Ishikawa (cell line): ENCODE data around the gene C1orf210.

Experiments used
- CEBPB ChIP-seq: IDR thresholded peaks from 2 replicates; pipeline ENCODE4 v1.6.1; 2012
- EGR1 ChIP-seq: IDR thresholded peaks from 2 replicates; pipeline ENCODE4 v1.6.1; 2012
- EP300 ChIP-seq: IDR thresholded peaks from 2 replicates; pipeline ENCODE4 v1.6.1; 2012; ENCODE audit warnings: borderline replicate concordance
- FOXM1 ChIP-seq: IDR thresholded peaks from 2 replicates; pipeline ENCODE4 v1.6.1; 2012; ENCODE audit warnings: low read depth, borderline replicate concordance
- NFIC ChIP-seq: IDR thresholded peaks from 2 replicates; pipeline ENCODE4 v1.6.1; 2012
- RAD21 ChIP-seq: IDR thresholded peaks from 2 replicates; pipeline ENCODE4 v1.6.1; 2012; ENCODE audit warnings: low read depth
- TAF1 ChIP-seq: IDR thresholded peaks from 2 replicates; pipeline ENCODE4 v1.6.1; 2012; ENCODE audit warnings: low read depth, mild to moderate bottlenecking
- TCF12 ChIP-seq: IDR thresholded peaks from 2 replicates; pipeline ENCODE4 v1.6.1; 2012; ENCODE audit warnings: low read depth
- TEAD4 ChIP-seq: IDR thresholded peaks from 2 replicates; pipeline ENCODE4 v1.6.1; 2012
- YY1 ChIP-seq: IDR thresholded peaks from 2 replicates; pipeline ENCODE4 v1.6.1; 2012; ENCODE audit warnings: low read depth
- ZBTB7A ChIP-seq: IDR thresholded peaks from 2 replicates; pipeline ENCODE4 v1.6.1; 2012; ENCODE audit warnings: low read depth
- TF ChIP-seq, protein P1 (sequence below): IDR thresholded peaks from 2 replicates; pipeline ENCODE4 v1.6.1; 2012
- TF ChIP-seq, protein P2 (sequence below): IDR thresholded peaks from 2 replicates; pipeline ENCODE4 v1.6.1; 2012; ENCODE audit warnings: low read depth, mild to moderate bottlenecking
- TF ChIP-seq, protein P3 (sequence below): IDR thresholded peaks from 2 replicates; pipeline ENCODE4 v1.6.1; 2012

The C1orf210 gene

DNA sequence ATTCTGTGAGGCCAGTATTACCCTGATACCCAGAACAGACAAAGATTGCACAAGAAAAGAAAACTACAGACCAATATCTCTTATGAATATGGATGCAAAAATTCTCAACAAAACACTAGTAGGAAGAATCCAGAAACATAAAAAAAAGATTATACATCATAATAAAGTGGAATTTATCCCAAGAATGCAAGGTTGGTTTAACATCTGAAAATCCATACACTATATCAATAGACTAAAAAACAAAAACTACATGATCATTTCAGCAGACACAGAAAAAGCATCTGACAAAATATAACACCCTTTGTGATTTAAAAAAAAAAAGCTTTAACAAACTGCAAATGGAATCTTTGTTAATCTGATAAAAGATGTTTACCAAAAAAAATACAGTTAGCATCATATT lies 40.0 kb upstream of the C1orf210 start:
- TF ChIP-seq RAD21: no peak
- TF ChIP-seq, protein P1, sequence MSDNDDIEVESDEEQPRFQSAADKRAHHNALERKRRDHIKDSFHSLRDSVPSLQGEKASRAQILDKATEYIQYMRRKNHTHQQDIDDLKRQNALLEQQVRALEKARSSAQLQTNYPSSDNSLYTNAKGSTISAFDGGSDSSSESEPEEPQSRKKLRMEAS: no peak
- TF ChIP-seq FOXM1: no peak
- TF ChIP-seq YY1: no peak
- TF ChIP-seq TAF1: no peak
- TF ChIP-seq EP300: no peak
- no peak for TF ChIP-seq CEBPB

DNA sequence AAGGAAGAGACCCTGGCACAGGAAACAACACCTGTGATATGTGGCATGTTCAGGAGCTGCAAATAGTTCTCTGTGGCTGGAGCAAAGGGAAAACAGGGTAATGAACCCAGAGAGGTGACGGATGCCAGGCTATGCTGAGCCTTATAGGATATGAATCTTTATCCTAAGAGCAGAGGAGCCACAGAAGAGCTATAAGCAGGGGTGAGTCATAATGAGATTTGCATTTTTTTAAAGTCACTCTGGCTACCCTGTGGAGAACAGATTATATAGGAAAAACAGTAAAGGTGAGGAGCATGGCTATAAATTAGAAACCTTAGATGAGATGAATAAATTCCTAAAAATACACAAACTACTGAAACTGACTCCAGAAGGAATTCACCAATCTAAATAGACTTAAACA lies 39.4 kb upstream of the C1orf210 start:
- no peak for TF ChIP-seq TEAD4
- TF ChIP-seq, protein P2, sequence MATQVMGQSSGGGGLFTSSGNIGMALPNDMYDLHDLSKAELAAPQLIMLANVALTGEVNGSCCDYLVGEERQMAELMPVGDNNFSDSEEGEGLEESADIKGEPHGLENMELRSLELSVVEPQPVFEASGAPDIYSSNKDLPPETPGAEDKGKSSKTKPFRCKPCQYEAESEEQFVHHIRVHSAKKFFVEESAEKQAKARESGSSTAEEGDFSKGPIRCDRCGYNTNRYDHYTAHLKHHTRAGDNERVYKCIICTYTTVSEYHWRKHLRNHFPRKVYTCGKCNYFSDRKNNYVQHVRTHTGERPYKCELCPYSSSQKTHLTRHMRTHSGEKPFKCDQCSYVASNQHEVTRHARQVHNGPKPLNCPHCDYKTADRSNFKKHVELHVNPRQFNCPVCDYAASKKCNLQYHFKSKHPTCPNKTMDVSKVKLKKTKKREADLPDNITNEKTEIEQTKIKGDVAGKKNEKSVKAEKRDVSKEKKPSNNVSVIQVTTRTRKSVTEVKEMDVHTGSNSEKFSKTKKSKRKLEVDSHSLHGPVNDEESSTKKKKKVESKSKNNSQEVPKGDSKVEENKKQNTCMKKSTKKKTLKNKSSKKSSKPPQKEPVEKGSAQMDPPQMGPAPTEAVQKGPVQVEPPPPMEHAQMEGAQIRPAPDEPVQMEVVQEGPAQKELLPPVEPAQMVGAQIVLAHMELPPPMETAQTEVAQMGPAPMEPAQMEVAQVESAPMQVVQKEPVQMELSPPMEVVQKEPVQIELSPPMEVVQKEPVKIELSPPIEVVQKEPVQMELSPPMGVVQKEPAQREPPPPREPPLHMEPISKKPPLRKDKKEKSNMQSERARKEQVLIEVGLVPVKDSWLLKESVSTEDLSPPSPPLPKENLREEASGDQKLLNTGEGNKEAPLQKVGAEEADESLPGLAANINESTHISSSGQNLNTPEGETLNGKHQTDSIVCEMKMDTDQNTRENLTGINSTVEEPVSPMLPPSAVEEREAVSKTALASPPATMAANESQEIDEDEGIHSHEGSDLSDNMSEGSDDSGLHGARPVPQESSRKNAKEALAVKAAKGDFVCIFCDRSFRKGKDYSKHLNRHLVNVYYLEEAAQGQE: no peak
- no peak for TF ChIP-seq RAD21
- no peak for TF ChIP-seq FOXM1
- TF ChIP-seq, protein P1: no peak
- TF ChIP-seq NFIC: no peak
- no peak for TF ChIP-seq EGR1
- no peak for TF ChIP-seq ZBTB7A
- TF ChIP-seq, protein P3, sequence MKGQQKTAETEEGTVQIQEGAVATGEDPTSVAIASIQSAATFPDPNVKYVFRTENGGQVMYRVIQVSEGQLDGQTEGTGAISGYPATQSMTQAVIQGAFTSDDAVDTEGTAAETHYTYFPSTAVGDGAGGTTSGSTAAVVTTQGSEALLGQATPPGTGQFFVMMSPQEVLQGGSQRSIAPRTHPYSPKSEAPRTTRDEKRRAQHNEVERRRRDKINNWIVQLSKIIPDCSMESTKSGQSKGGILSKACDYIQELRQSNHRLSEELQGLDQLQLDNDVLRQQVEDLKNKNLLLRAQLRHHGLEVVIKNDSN: no peak
- TF ChIP-seq TAF1: no peak
- TF ChIP-seq TCF12: no peak
- no peak for TF ChIP-seq YY1

DNA sequence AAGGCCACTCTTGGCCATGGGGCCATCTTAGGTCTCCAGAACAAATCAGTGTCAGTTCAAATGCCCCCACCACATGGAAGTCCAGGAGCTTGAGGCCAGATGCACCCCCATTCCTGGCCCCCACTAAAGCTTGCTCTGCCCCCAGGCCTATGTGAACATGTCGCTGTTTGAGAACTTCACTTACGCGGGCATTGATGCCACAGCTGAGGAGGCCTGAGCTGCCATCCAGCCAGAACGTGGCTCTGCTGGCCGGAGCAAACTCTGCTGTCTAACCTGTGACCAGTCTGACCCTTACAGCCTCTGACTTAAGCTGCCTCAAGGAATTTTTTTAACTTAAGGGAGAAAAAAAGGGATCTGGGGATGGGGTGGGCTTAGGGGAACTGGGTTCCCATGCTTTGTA lies 37.1 kb upstream of the C1orf210 start:
- TF ChIP-seq, protein P1: no peak
- no peak for TF ChIP-seq FOXM1

DNA sequence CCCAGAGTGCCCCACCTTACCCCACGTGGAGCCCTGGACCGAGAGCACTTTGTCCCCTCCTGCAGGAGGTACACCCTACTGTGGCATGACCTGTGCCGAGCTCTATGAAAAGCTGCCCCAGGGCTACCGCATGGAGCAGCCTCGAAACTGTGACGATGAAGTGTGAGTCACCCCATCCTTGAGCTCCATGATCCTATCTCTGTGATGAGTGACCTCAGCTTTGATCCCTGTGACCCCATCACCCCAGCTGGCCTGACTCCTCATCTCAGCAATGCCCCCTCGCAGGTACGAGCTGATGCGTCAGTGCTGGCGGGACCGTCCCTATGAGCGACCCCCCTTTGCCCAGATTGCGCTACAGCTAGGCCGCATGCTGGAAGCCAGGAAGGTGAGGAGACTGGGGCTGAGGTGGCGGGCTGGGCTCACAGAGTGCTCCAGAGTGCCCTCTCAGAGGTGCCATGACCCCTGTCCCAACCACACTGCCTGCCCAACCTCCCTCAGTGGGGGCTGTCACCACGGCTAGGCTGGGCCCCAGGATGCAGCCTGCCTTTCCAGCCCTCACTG lies 36.0 kb upstream of the C1orf210 start:
- TF ChIP-seq TCF12: no peak
- TF ChIP-seq, protein P2: no peak
- TF ChIP-seq NFIC: no peak
- TF ChIP-seq, protein P3: no peak
- no peak for TF ChIP-seq TAF1

DNA sequence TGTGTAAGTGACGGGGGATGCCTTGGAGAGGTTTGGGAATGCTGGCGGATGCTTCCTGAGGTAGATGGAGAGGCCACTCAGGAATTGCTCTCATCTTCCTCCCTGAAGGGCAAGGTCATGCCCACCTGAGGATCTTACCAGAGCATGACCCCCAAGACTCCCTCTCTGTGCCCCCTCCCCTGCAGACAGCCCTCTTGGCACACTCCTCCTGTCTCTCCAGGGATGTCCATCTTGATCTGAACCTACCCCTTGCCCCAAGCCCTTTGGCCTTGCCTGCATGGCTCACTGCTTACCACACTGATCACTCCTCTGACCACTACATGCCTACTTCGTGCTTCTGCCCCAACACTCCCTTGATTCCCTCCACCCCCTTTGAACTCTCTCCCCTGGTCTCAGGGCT lies 34.4 kb upstream of the C1orf210 start:
- TF ChIP-seq ZBTB7A: no peak
- TF ChIP-seq TEAD4: no peak
- TF ChIP-seq FOXM1: no peak
- no peak for TF ChIP-seq RAD21
- TF ChIP-seq, protein P3: no peak
- no peak for TF ChIP-seq YY1
- no peak for TF ChIP-seq TCF12
- no peak for TF ChIP-seq CEBPB
- TF ChIP-seq EGR1: no peak

DNA sequence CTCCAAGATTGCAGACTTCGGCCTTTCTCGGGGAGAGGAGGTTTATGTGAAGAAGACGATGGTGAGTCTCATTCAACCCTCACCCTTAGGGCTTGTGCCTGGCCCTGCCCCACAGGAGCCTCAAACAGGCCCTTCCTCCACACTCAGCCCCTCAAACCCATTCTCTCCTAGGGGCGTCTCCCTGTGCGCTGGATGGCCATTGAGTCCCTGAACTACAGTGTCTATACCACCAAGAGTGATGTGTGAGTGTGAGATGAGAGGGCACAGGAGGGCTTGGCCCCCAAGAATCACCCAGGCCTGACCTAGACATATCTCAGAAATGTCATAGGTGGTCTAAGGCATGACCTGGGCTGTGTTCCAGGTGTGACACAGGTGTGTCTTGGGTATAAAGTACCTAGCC lies 33.9 kb upstream of the C1orf210 start:
- TF ChIP-seq TCF12 (no peak), YY1 (no peak), EP300 (no peak), EGR1 (no peak), ZBTB7A (no peak)
- TF ChIP-seq, protein P2: no peak
